A549 (cell line): Measurements from ENCODE around the gene CARMIL1. TPM values are rescaled to one million over a fixed set of nuclear protein-coding genes. Genes with fewer than 3 reads are reported as not detected.

Source experiments
- ATAC-seq, 2 experiments: fragments of 200-7000 bp in 1 of 2; fragments of >200 bp in 1 of 2; cut with Nextera tagmentation in 1 of 2; cut with Tn5 transposase in 1 of 2; 3 replicates each; pipeline versions ENCODE4 v1.8.0 to v1.9.1; 2018 to 2020; ENCODE audit warnings: mild to moderate bottlenecking in 1 of 2, moderate library complexity in 1 of 2
- CTCF ChIA-PET: fragments of 300-600 bp; sonication (Branson Sonifier 250); formaldehyde crosslinking; extraction: SDS; loops from one replicate; lab custom pipeline; 2021; ENCODE audit warnings: antibody characterized with exemption, inconsistent platforms; lab: Yijun Ruan, JAX
- POLR2A ChIA-PET: fragments of 350-600 bp; formaldehyde crosslinking; extraction: SDS; loops from one replicate; lab custom pipeline; 2021; ENCODE audit warnings: antibody characterized with exemption, inconsistent platforms; lab: Yijun Ruan, JAX
- DNase-seq, 2 experiments: peaks; one replicate each; pipeline versions ENCODE4 v3.0.0 to v3.0.0-alpha.2; 2011 to 2016; ENCODE audit warnings: low read depth in 1 of 2, low spot score in 1 of 2
- FAIRE-seq: peaks from 2 replicates; lab custom pipeline; 2011; peaks lifted over from hg19 to GRCh38; lab: Jason Lieb, UNC
- H3K27ac ChIP-seq, 2 experiments: fragments of >200 bp; sonication (Bioruptor Twin); formaldehyde crosslinking; 3 replicates each; pipeline ENCODE4 v1.5.1; 2016 to 2017
- H3K4me1 ChIP-seq: fragments of >200 bp; sonication (Bioruptor Twin); formaldehyde crosslinking; 3 replicates; pipeline ENCODE4 v1.6.1; 2016
- H3K4me2 ChIP-seq: fragments of >200 bp; sonication (Bioruptor Twin); formaldehyde crosslinking; 3 replicates; pipeline ENCODE4 v1.6.1; 2016
- H3K4me3 ChIP-seq: fragments of >200 bp; sonication (Bioruptor Twin); formaldehyde crosslinking; 3 replicates; pipeline ENCODE4 v1.5.1; 2016
- H3K9me3 ChIP-seq: fragments of >200 bp; sonication (Bioruptor Twin); formaldehyde crosslinking; 3 replicates; pipeline ENCODE4 v1.6.1; 2016
- BHLHE40 ChIP-seq: IDR thresholded peaks from 2 replicates; pipeline ENCODE4 v1.6.1; 2012; ENCODE audit warnings: low read depth, low read length, inconsistent platforms
- CEBPB ChIP-seq, 2 experiments: fragments of >200 bp in 1 of 2; sonication (Bioruptor Twin) in 1 of 2; formaldehyde crosslinking in 1 of 2; IDR thresholded peaks; 2 replicates each; pipeline ENCODE4 v1.6.1; 2012 to 2016
- EHMT2 ChIP-seq: fragments of 200-600 bp; sonication (generic); IDR thresholded peaks from 2 replicates; pipeline ENCODE4 v1.6.1; 2016; ENCODE audit warnings: antibody characterized with exemption, low read depth, mild to moderate bottlenecking, moderate library complexity
- EP300 ChIP-seq, 2 experiments: fragments of >200 bp; sonication (Bioruptor Twin); formaldehyde crosslinking; IDR thresholded peaks; 2 replicates in 1 of 2; 3 replicates in 1 of 2; pipeline ENCODE4 v1.6.1; 2016 to 2017
- HOXA7 ChIP-seq: fragments of 250-450 bp; sonication (Bioruptor Pico); IDR thresholded peaks from 2 replicates; pipeline ENCODE4 v1.5.0; 2020; ENCODE audit warnings: mild to moderate bottlenecking, moderate library complexity
- HOXB5 ChIP-seq: fragments of 250-450 bp; sonication (Bioruptor Pico); IDR thresholded peaks from 2 replicates; pipeline ENCODE4 v1.5.0; 2020; ENCODE audit warnings: mild to moderate bottlenecking, moderate library complexity
- JUNB ChIP-seq: fragments of >200 bp; sonication (Bioruptor Twin); formaldehyde crosslinking; IDR thresholded peaks from 2 replicates; pipeline ENCODE4 v1.6.1; 2016
- PHF8 ChIP-seq: fragments of 200-600 bp; sonication (generic); IDR thresholded peaks from 2 replicates; pipeline ENCODE4 v1.6.1; 2016; ENCODE audit warnings: low read depth, mild to moderate bottlenecking, antibody characterized with exemption, moderate library complexity, borderline replicate concordance
- POLR2AphosphoS2 ChIP-seq: conservative IDR thresholded peaks from 2 replicates; pipeline ENCODE4 v1.6.1; 2012; ENCODE audit warnings: low read length, improper control_type of control experiment, inconsistent platforms
- RAD21 ChIP-seq, 2 experiments: fragments of >200 bp in 1 of 2; sonication (Bioruptor Twin) in 1 of 2; formaldehyde crosslinking in 1 of 2; IDR thresholded peaks in 1 of 2; conservative IDR thresholded peaks in 1 of 2; 2 replicates in 1 of 2; 3 replicates in 1 of 2; pipeline ENCODE4 v1.6.1; 2012 to 2018; ENCODE audit warnings: inconsistent platforms in 1 of 2
- RCOR1 ChIP-seq: fragments of 150-350 bp; IDR thresholded peaks from 2 replicates; pipeline ENCODE4 v1.6.1; 2014; ENCODE audit warnings: antibody characterized with exemption, low read length, low read depth
- RFX5 ChIP-seq: fragments of 450-650 bp; IDR thresholded peaks from 2 replicates; pipeline ENCODE4 v1.7.1; 2014; ENCODE audit warnings: antibody characterized with exemption, mild to moderate bottlenecking, moderate library complexity
- SMC3 ChIP-seq: fragments of >200 bp; sonication (Bioruptor Twin); formaldehyde crosslinking; IDR thresholded peaks from 3 replicates; pipeline ENCODE4 v1.6.1; 2018; ENCODE audit warnings: inconsistent platforms
- SREBF2 ChIP-seq: fragments of 450-650 bp; IDR thresholded peaks from 2 replicates; pipeline ENCODE4 v1.6.1; 2014; ENCODE audit warnings: mild to moderate bottlenecking, moderate library complexity
- TFCP2L1 ChIP-seq: fragments of 250-450 bp; sonication (Bioruptor Pico); IDR thresholded peaks from 2 replicates; pipeline ENCODE4 v1.5.0; 2021; ENCODE audit warnings: mild to moderate bottlenecking
- ZC3H11A ChIP-seq: fragments of 450-650 bp; IDR thresholded peaks from 2 replicates; pipeline ENCODE4 v1.6.1; 2014; ENCODE audit warnings: antibody characterized with exemption, mild to moderate bottlenecking
- ZSCAN20 ChIP-seq: fragments of 250-450 bp; sonication (Bioruptor Pico); IDR thresholded peaks from 2 replicates; pipeline ENCODE4 v1.8.0; 2022; ENCODE audit warnings: mild to moderate bottlenecking, moderate library complexity
- whole genome bisulfite sequencing: methylation state at CpG from one replicate; pipeline ENCODE4 v1.1.6; 2017; ENCODE audit errors: missing lambda C conversion rate; 5-methylcytosine and 5-hydroxymethylcytosine counted together
- polyA plus RNA-seq, 4 experiments: library from polyadenylated mRNA; depleted of rRNA in 3 of 4; stranded (reverse); fragments of >200 nt; fragmentation: RNase III in 1 of 4; extraction: RNeasy Plus Mini Kit Qiagen cat#74134 plus additional on column Dnase treatment in 1 of 4; gene quantifications; 2 replicates in 3 of 4; 3 replicates in 1 of 4; pipeline ENCODE4 v1.2.3, GENCODE V29; 2011 to 2017
- TF ChIP-seq, protein P1 (sequence below): fragments of 150-350 bp; IDR thresholded peaks from 2 replicates; pipeline ENCODE4 v1.6.1; 2014; ENCODE audit warnings: low read depth, mild to moderate bottlenecking, low read length
- TF ChIP-seq, protein P2 (sequence below): IDR thresholded peaks from 2 replicates; pipeline ENCODE4 v1.6.1; 2012
- TF ChIP-seq, protein P3 (sequence below): fragments of 450-650 bp; IDR thresholded peaks from 2 replicates; pipeline ENCODE4 v1.6.1; 2014; ENCODE audit warnings: antibody characterized with exemption
- TF ChIP-seq, protein P4 (sequence below): fragments of >200 bp; sonication (Bioruptor Twin); formaldehyde crosslinking; IDR thresholded peaks from 2 replicates; pipeline ENCODE4 v1.6.1; 2016
- TF ChIP-seq, protein P5 (sequence below): IDR thresholded peaks from 2 replicates; pipeline ENCODE4 v1.6.1; 2012

Gene CARMIL1
- polyA plus RNA-seq, 2 of the 4 experiments (the other 2 are of a cell fraction), result 11.5 to 11.8 TPM

DNA sequence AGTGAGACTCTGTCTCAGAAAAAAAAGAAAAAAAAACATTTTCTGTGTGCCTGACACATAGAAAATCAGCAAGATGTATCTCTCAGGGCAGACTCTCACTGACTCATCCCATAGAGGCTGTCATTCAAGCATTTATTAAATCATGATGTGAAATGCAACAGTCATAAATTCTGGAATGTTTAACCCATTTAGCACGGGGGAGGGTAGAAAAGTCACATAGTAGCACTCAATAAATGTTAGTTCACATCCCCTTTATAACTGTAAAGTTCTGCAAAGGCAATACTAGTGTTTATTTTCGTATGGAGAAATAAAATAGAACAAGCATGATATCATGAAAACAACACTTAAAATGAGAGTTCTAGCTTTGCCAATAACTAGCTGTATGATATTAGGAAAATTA is 15.5 kb upstream of the CARMIL1 start:
- WGBS, result 16% methylated on average over 2 of the region's 2 CpGs
- H3K9me3 ChIP-seq, result no peaks in the 10 kb centered on the region
- no peak overlapping the region for H3K4me2 ChIP-seq
- H3K4me3 ChIP-seq, result no peak overlapping the region
- DNase-seq (peak in 1 of 2 experiments; percentile 9), ATAC-seq (peak; percentile 51 to 70; a peak in 4 of 6 replicates), FAIRE-seq (no peak)
- TF ChIP-seq HOXA7 (CRISPR knock-in tag), result no peak
- TF ChIP-seq RFX5, result no peak
- no peak for TF ChIP-seq PHF8
- no peak for TF ChIP-seq HOXB5 (CRISPR knock-in tag)
- TF ChIP-seq, protein P1, sequence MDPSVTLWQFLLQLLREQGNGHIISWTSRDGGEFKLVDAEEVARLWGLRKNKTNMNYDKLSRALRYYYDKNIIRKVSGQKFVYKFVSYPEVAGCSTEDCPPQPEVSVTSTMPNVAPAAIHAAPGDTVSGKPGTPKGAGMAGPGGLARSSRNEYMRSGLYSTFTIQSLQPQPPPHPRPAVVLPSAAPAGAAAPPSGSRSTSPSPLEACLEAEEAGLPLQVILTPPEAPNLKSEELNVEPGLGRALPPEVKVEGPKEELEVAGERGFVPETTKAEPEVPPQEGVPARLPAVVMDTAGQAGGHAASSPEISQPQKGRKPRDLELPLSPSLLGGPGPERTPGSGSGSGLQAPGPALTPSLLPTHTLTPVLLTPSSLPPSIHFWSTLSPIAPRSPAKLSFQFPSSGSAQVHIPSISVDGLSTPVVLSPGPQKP, result no peak
- no peak for TF ChIP-seq SMC3
- no peak for TF ChIP-seq ZC3H11A
- TF ChIP-seq, protein P2, sequence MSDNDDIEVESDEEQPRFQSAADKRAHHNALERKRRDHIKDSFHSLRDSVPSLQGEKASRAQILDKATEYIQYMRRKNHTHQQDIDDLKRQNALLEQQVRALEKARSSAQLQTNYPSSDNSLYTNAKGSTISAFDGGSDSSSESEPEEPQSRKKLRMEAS, result no peak
- TF ChIP-seq CEBPB (IDR thresholded peaks at IDR 0.05), result no peak
- TF ChIP-seq POLR2AphosphoS2, result no peak
- H3K4me1 ChIP-seq, result peaks cover 9% of the 10 kb centered on the region; the same call in 1 of the 3 replicates
- peak overlapping the region in 1 of 2 experiments; percentile 48; a peak in 1 of 6 replicates for H3K27ac ChIP-seq
- ChIA-PET CTCF (interaction anchor here (1.3 kb wide), 1 partner anchor 229 kb away, joined by 3 read pairs; no protein-coding TSS in a partner anchor), POLR2A (no interaction called here)

DNA sequence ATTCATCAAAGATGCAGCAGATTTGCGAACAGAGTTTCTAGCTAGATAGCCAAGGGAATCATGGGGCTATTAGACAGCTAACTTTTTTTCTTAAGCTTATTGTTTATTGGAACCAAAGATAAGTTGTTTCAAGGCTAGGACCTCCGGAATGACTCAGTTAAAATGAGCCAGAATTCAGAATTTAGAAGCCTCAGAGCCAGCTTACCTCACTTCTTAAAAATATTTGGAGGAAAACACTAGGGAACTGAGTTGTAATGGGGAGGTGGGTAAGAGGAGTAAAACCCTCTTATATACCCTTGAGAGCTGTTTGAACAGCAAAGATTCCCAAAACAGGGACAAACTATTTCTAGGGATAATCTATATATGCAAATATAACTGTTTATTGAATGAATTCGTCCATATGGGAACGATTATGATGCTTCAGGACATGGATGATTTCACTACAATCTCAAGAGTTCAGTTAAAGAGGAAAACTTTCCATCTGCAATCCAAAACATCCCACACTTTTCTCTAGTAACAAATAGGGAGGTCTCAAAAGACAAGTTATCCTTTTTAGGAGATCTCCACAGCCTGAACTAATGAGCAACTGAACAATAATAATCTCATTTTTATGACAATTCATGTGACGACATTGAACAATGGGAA is 12.6 kb upstream of the CARMIL1 start:
- Histone ChIP-seq H3K4me3 (no peak overlapping the region), H3K4me1 (peaks cover 9% of the 10 kb centered on the region; the same call in 1 of the 3 replicates), H3K27ac (no peak overlapping the region), H3K9me3 (no peaks in the 10 kb centered on the region), H3K4me2 (no peak overlapping the region)
- TF ChIP-seq, protein P3, sequence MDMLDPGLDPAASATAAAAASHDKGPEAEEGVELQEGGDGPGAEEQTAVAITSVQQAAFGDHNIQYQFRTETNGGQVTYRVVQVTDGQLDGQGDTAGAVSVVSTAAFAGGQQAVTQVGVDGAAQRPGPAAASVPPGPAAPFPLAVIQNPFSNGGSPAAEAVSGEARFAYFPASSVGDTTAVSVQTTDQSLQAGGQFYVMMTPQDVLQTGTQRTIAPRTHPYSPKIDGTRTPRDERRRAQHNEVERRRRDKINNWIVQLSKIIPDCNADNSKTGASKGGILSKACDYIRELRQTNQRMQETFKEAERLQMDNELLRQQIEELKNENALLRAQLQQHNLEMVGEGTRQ, result no peak
- TF ChIP-seq ZSCAN20 (CRISPR knock-in tag) (no peak), POLR2AphosphoS2 (no peak), TFCP2L1 (CRISPR knock-in tag) (no peak), BHLHE40 (no peak), HOXB5 (CRISPR knock-in tag) (no peak), RAD21 (conservative IDR thresholded peaks at IDR 0.05 in 1 of 2, IDR thresholded peaks at IDR 0.05 in 1 of 2) (no peak), JUNB (no peak), SREBF2 (no peak), EHMT2 (no peak), EP300 (IDR thresholded peaks at IDR 0.05) (no peak), RCOR1 (no peak)
- TF ChIP-seq, protein P4, sequence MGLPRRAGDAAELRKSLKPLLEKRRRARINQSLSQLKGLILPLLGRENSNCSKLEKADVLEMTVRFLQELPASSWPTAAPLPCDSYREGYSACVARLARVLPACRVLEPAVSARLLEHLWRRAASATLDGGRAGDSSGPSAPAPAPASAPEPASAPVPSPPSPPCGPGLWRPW, result no peak
- TF ChIP-seq, protein P5, sequence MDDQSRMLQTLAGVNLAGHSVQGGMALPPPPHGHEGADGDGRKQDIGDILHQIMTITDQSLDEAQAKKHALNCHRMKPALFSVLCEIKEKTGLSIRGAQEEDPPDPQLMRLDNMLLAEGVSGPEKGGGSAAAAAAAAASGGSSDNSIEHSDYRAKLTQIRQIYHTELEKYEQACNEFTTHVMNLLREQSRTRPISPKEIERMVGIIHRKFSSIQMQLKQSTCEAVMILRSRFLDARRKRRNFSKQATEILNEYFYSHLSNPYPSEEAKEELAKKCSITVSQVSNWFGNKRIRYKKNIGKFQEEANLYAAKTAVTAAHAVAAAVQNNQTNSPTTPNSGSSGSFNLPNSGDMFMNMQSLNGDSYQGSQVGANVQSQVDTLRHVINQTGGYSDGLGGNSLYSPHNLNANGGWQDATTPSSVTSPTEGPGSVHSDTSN, result no peak
- WGBS, result 38% methylated on average over 5 of the region's 5 CpGs
- FAIRE-seq, result no peak
- no peak for DNase-seq
- ATAC-seq, result no peak
- ChIA-PET CTCF (interaction anchor here (0.6 to 2.3 kb wide), 34 partner anchors 10 to 467 kb away, joined by 3 to 44 read pairs (median 4); partner anchors contain the start of gene CARMIL1), POLR2A (no interaction called here)
